K562 (cell line): ENCODE data around the gene CTRL. TPM values are rescaled to one million over a fixed set of nuclear protein-coding genes. Genes with fewer than 3 reads are reported as not detected.

Experiments
- RBM14 ChIP-seq: fragments of 200-400 bp; formaldehyde crosslinking; IDR thresholded peaks from 2 replicates; pipeline ENCODE4 v1.6.1; 2018; ENCODE audit warnings: low read depth, mild to moderate bottlenecking, low read length, moderate library complexity, borderline replicate concordance; ENCODE audit not compliant: insufficient read depth
- ZFP36 ChIP-seq: fragments of 150-350 bp; IDR thresholded peaks from 2 replicates; pipeline ENCODE4 v1.6.1; 2018; ENCODE audit warnings: low read length, low read depth; ENCODE audit not compliant: partially characterized antibody
- ZFX ChIP-seq: sonication (generic); formaldehyde crosslinking; IDR thresholded peaks from 2 replicates; pipeline ENCODE4 v1.8.0; 2022; ENCODE audit warnings: mild to moderate bottlenecking, missing genetic modification reagents, moderate library complexity
- ZNF197 ChIP-seq: fragments of 200-800 bp; sonication (Bioruptor generic); IDR thresholded peaks from 2 replicates; pipeline ENCODE4 v1.6.1; 2016; ENCODE audit warnings: low read depth, missing genetic modification characterization, missing compliant biosample characterization
- ZNF780A ChIP-seq: fragments of 250-450 bp; sonication (Bioruptor Pico); IDR thresholded peaks from 2 replicates; pipeline ENCODE4 v1.5.0; 2021; ENCODE audit warnings: mild to moderate bottlenecking
- polyA plus RNA-seq, 8 experiments: library from polyadenylated mRNA; depleted of rRNA in 4 of 8; stranded (reverse) in 5 of 8; unstranded in 3 of 8; fragments of >200 nt; fragmentation: Nextera tagmentation in 2 of 8; fragmentation: Illumina TruSeq in 1 of 8; extraction: Ambion mirVana in 2 of 8; extraction: Trizol in 1 of 8; gene quantifications; 2 replicates each; pipeline versions ENCODE4 v1.2.1 to v1.2.3, GENCODE V29; 2011 to 2014; ENCODE audit warnings: inconsistent platforms in 1 of 8, missing spikeins in 1 of 8
- total RNA-seq, 7 experiments: library from RNA; depleted of rRNA in 6 of 7; stranded (reverse); fragments of >200 nt in 6 of 7; fragmentation: Illumina TruSeq in 2 of 7; extraction: Trizol in 2 of 7; gene quantifications; 2 replicates each; pipeline versions ENCODE4 v1.2.1 to v1.2.3, GENCODE V29; 2011 to 2021; ENCODE audit warnings: low replicate concordance in 1 of 7
- TF ChIP-seq, protein P1 (sequence below): IDR thresholded peaks from 2 replicates; pipeline ENCODE4 v1.6.1; 2016; ENCODE audit warnings: missing genetic modification characterization, missing compliant biosample characterization
- TF ChIP-seq, protein P2 (sequence below): fragments of 250-450 bp; sonication (Bioruptor Pico); IDR thresholded peaks from 2 replicates; pipeline ENCODE4 v1.4.0; 2020

Gene CTRL
- total and polyA plus RNA-seq, 9 of the 15 experiments (the other 6 are each of a cell fraction or from before 2014, with no cell fraction given) = 1.4 to 5.6 (median 2.5) TPM

DNA sequence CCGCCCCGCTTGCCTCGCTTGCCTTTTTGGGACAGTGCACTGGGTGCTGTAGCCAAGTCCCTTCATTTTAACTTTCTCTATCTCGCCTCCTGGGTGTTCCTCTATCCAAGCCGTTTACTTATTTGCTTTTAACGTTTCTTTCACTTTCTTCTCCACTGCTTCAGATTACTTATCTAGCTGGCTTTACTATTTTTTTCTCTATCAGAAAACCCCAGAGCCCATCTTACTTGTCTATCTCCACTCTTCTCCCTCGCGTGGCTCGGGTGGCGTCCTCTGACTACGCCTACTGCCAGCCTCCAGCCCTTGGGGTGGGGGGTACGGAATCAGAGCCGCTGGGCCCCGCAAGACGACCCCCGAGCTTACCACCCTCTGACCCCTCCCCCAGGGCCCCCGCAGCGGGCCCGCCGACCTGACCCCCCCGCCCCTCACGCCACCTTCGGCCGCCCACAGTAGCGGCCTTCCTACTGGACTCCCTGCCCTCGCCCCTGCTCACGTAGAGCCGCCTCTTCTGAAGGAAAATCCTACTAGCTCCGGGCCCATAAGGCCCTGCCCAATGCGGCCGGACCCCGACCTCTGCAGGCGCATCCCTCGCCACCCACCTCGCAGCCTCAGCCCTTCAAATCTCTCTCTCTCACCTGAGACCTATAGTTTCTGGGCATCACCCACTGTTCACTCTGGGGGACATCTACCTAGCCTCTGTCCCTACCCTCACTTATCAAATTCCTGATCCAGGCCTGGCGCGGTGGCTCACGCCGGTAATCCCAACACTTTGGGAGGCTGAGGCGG, 37.8 kb upstream of the CTRL start (continued):
- TF ChIP-seq ZFP36 (no peak), ZFX (CRISPR knock-in tag) (peak; percentile 50), ZNF780A (CRISPR knock-in tag) (no peak), ZNF197 (CRISPR knock-in tag) (0 out of 2 replicates have a peak, but pooled peaks have one; percentile 40), RBM14 (no peak)
- TF ChIP-seq, protein P1, sequence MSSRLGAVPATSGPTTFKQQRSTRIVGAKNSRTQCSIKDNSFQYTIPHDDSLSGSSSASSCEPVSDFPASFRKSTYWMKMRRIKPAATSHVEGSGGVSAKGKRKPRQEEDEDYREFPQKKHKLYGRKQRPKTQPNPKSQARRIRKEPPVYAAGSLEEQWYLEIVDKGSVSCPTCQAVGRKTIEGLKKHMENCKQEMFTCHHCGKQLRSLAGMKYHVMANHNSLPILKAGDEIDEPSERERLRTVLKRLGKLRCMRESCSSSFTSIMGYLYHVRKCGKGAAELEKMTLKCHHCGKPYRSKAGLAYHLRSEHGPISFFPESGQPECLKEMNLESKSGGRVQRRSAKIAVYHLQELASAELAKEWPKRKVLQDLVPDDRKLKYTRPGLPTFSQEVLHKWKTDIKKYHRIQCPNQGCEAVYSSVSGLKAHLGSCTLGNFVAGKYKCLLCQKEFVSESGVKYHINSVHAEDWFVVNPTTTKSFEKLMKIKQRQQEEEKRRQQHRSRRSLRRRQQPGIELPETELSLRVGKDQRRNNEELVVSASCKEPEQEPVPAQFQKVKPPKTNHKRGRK = 0 out of 2 replicates have a peak, but pooled peaks have one; percentile 11
- TF ChIP-seq, protein P2, sequence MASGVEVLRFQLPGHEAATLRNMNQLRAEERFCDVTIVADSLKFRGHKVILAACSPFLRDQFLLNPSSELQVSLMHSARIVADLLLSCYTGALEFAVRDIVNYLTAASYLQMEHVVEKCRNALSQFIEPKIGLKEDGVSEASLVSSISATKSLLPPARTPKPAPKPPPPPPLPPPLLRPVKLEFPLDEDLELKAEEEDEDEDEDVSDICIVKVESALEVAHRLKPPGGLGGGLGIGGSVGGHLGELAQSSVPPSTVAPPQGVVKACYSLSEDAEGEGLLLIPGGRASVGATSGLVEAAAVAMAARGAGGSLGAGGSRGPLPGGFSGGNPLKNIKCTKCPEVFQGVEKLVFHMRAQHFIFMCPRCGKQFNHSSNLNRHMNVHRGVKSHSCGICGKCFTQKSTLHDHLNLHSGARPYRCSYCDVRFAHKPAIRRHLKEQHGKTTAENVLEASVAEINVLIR (CRISPR knock-in tag) = no peak
